ENCODE results near the gene ZNF77.
A peak's percentile ranks its signal among the peaks of the same experiment; 100 is the strongest.

The ZNF77 gene

GRCh38 chr19:2978772-2979171 is 34.0 kb upstream of the ZNF77 start:
- no peak for DNase-seq (ENCODE audit: low read depth)
- no peak for TF ChIP-seq CTCF (IDR thresholded peaks at IDR 0.05; ENCODE audit: insufficient read depth, low read depth, low read length, missing control alignments)

GRCh38 chr19:2978166-2978767 is 33.5 kb upstream of the ZNF77 start:
- no peak for DNase-seq (ENCODE audit: low read depth)
- no peak for TF ChIP-seq CTCF (IDR thresholded peaks at IDR 0.05; ENCODE audit: insufficient read depth, low read depth, low read length, missing control alignments)
- H3K4me3 ChIP-seq (ENCODE audit: low read depth, low read length) = peak overlapping the region; percentile 75

More at GRCh38 chr19:2978772-2979171, 34.0 kb upstream of the ZNF77 start:
- no peak overlapping the region for H3K4me3 ChIP-seq (ENCODE audit: low read depth, low read length)

- no peak for DNase-seq (ENCODE audit: low read depth)
- peak overlapping the region; percentile 75 for H3K4me3 ChIP-seq (ENCODE audit: low read depth, low read length)
- no peak for TF ChIP-seq CTCF (IDR thresholded peaks at IDR 0.05; ENCODE audit: insufficient read depth, low read depth, low read length, missing control alignments)
Observed at GRCh38 chr19:2977746-2978138, 33.0 kb upstream of the ZNF77 start.

GRCh38 chr19:2977001-2977745 is 32.4 kb upstream of the ZNF77 start, which contains the start of gene TLE6:
Gene TLE6 (plus strand): TSS chr19:2977564. CDS start chr19:2978234, 670 bp downstream.
- TF ChIP-seq CTCF (IDR thresholded peaks at IDR 0.05; ENCODE audit: insufficient read depth, low read depth, low read length, missing control alignments) = no peak
- peak; percentile 99 for DNase-seq (ENCODE audit: low read depth)
- H3K4me3 ChIP-seq (ENCODE audit: low read depth, low read length) = peak within 1 kb of the TSS; percentile 87

- no peak for TF ChIP-seq CTCF (IDR thresholded peaks at IDR 0.05; ENCODE audit: insufficient read depth, low read depth, low read length, missing control alignments)
- DNase-seq (ENCODE audit: low read depth) = no peak
- peak overlapping the region; percentile 87 for H3K4me3 ChIP-seq (ENCODE audit: low read depth, low read length)
Observed at GRCh38 chr19:2976609-2977000, 31.8 kb upstream of the ZNF77 start.

- DNase-seq (ENCODE audit: low read depth) = no peak
- TF ChIP-seq CTCF (IDR thresholded peaks at IDR 0.05; ENCODE audit: insufficient read depth, low read depth, low read length, missing control alignments) = no peak
Observed at GRCh38 chr19:2974342-2975041, 29.7 kb upstream of the ZNF77 start.

More at GRCh38 chr19:2974342-2975041, 29.7 kb upstream of the ZNF77 start:
- no peak overlapping the region for H3K4me3 ChIP-seq (ENCODE audit: low read depth, low read length)

Data from GM12865 (cell line).